ENCODE measurements around the gene SFSWAP. TPM values are rescaled to one million over a fixed set of nuclear protein-coding genes. Genes with fewer than 3 reads are reported as not detected.
A peak's percentile ranks its signal among the peaks of the same experiment; 100 is the strongest.

SFSWAP gene
- total RNA-seq, 3 donors from 2014 or later, result 34.5 to 52.7 (median 50.7) TPM

DNA sequence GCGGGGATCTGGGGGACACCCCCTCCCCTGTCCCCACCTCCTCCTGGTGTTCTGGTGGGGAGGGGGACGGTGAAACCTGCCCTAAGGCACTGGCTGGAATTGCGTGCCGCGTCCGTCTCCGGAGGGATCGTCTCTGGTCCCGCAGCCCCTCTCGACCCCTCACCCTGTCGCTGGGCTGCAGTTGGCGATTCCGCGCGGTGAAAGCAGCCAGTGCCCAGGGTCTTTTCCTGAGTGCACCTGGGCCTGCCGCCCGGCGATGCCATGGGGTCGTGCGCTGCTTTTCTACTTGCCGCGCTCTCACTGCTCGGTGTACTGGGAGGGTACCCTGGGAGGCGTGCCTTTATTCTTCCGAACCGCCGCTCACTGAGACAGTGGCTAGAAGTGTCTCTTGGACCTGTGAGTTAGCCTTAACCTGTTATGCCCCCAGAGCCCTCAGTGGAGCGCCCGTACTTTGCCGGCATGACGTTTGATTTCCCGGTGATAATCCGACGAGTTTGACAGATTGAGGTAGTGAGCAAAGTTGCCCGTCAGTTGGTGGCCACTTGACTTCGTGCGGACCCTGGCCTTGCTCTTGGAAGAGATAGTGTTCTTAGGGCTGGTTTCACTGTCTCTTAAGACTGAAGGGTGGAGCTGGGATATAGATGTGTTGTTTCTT lies 788 bp downstream of the SFSWAP start:
- Histone ChIP-seq H3K4me3 (peak overlapping the region; percentile 99), H3K36me3 (ENCODE audit: low read depth) (peaks cover 4% of the 10 kb centered on the region), H3K9me3 (no peaks in the 10 kb centered on the region), H3K4me1 (ENCODE audit: low read depth) (peaks cover 11% of the 10 kb centered on the region)
- intact Hi-C loops (cut with DNase I, micrococcal nuclease), result no loop called here
- ATAC-seq (peak; percentile 6), DNase-seq (no peak)
- TF ChIP-seq CTCF (IDR thresholded peaks at IDR 0.05), result no peak

DNA sequence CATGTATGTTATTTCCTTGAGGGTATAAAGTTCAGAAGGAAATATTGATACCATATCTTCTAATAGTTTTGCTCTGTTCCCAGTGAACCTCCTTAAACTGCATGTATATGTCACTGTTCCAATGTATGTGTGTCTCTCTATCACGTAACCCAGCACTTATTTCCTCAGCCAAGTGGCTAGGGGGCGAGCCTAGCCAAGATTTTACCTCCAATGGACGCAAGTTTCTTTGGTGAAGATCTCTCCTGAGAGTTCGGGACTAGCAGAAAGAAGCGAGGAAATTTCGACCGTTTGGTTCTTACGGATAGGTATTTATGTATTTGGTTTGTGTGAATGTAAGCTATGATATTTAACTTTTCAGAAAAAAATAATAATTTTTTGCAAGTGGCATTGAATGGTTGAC lies 2.5 kb downstream of the SFSWAP start:
- peaks cover 4% of the 10 kb centered on the region for H3K36me3 ChIP-seq (ENCODE audit: low read depth)
- no peaks in the 10 kb centered on the region for H3K9me3 ChIP-seq
- no peak for ATAC-seq
- no peak for TF ChIP-seq CTCF (IDR thresholded peaks at IDR 0.05)
- no peak overlapping the region for H3K4me3 ChIP-seq
- DNase-seq, result no peak
- H3K4me1 ChIP-seq (ENCODE audit: low read depth), result peaks cover 11% of the 10 kb centered on the region
- intact Hi-C loops (cut with DNase I, micrococcal nuclease), result no loop called here

- intact Hi-C loops (cut with DNase I, micrococcal nuclease), result no loop called here
- no peak for TF ChIP-seq CTCF (IDR thresholded peaks at IDR 0.05)
- no peak for ATAC-seq
- Histone ChIP-seq H3K9me3 (no peaks in the 10 kb centered on the region), H3K4me1 (ENCODE audit: low read depth) (peaks cover 11% of the 10 kb centered on the region), H3K4me3 (no peak overlapping the region), H3K36me3 (ENCODE audit: low read depth) (peaks cover 4% of the 10 kb centered on the region)
- DNase-seq, result no peak
Measured at GRCh38 chr12:131714759-131715158, 3.9 kb downstream of the SFSWAP start.

DNA sequence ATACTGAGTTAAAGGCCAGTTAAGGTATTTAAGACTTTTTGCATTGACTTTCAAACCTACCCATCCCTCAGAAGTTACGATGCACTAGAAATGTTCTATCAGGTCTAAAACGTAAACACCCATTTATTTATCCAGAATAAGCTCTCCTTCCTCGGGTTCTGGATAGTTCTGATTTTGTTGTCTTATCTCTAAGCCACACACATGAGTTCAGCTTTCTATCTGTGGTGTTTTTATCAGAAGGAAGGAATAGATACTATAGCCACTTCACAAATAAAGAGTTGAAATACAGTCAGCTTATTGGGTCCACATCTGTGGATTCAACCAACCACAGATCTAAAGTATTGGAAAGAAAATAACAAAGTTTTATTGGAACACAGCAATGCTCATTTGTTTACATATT lies 5.4 kb downstream of the SFSWAP start:
- peaks cover 4% of the 10 kb centered on the region for H3K36me3 ChIP-seq (ENCODE audit: low read depth)
- intact Hi-C loops (cut with DNase I, micrococcal nuclease), result no loop called here

DNA sequence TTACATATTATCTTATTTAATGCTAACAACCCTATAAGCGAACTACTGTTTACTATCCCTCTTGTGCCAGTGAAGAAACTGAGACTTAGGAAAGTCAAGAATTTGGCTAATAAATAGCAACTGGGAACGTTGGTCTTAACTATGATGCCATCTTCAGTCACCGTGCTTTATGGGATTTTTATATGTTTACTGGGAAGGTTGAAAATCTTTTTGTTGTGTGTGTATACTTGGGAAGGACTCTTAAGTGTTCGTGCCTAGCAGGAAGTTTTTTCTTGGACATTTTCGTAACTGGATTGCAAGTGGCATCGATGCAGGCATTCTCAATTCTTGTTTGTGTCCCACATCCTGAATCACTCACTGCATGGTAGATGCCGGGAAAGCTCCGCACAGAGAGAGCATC lies 9.4 kb downstream of the SFSWAP start:
- intact Hi-C loops (cut with DNase I, micrococcal nuclease), result no loop called here
- Histone ChIP-seq H3K4me3 (no peak overlapping the region), H3K9me3 (no peaks in the 10 kb centered on the region), H3K4me1 (ENCODE audit: low read depth) (no peaks in the 10 kb centered on the region), H3K36me3 (ENCODE audit: low read depth) (no peaks in the 10 kb centered on the region)
- no peak for DNase-seq
- no peak for TF ChIP-seq CTCF (IDR thresholded peaks at IDR 0.05)
- ATAC-seq, result no peak

More for the DNA sequence above, 5.4 kb downstream of the SFSWAP start:
- H3K9me3 ChIP-seq, result no peaks in the 10 kb centered on the region
- no peak for TF ChIP-seq CTCF (IDR thresholded peaks at IDR 0.05)
- no peak overlapping the region for H3K4me3 ChIP-seq
- H3K4me1 ChIP-seq (ENCODE audit: low read depth), result peaks cover 11% of the 10 kb centered on the region
- no peak for ATAC-seq
- no peak for DNase-seq

- no peaks in the 10 kb centered on the region for H3K4me1 ChIP-seq (ENCODE audit: low read depth)
- no peak for DNase-seq
Measured at GRCh38 chr12:131720921-131721320, 10.0 kb downstream of the SFSWAP start.

More at GRCh38 chr12:131720921-131721320, 10.0 kb downstream of the SFSWAP start:
- no peak overlapping the region for H3K4me3 ChIP-seq
- ATAC-seq, result no peak
- no peaks in the 10 kb centered on the region for H3K36me3 ChIP-seq (ENCODE audit: low read depth)
- no peak for TF ChIP-seq CTCF (IDR thresholded peaks at IDR 0.05)
- intact Hi-C loops (cut with DNase I, micrococcal nuclease), result no loop called here
- no peaks in the 10 kb centered on the region for H3K9me3 ChIP-seq

Measured in mucosa of descending colon (tissue), 3 donors.